ENCODE results near the gene ARHGAP23.

DNA sequence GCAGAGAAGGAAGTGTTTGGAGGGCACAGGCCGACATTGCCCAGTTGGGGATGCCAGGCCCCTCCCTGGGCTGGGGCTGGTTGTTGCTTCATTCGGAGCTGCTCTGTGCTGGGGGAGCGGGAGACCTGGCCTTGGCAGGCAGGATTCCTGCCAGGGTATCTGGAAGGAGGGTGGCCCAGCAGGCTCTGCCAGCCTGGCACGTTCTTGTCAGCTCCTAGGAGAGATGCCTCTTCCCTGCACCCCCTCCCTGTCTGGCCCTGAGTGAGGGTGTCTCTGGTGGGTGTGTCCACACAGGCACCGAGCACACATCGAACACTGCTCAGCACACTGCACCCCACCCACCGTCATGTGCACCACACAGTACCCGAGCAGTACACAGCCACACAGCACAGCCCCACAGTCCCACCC lies 35.2 kb downstream of the ARHGAP23 start:
- TF ChIP-seq, protein P1, sequence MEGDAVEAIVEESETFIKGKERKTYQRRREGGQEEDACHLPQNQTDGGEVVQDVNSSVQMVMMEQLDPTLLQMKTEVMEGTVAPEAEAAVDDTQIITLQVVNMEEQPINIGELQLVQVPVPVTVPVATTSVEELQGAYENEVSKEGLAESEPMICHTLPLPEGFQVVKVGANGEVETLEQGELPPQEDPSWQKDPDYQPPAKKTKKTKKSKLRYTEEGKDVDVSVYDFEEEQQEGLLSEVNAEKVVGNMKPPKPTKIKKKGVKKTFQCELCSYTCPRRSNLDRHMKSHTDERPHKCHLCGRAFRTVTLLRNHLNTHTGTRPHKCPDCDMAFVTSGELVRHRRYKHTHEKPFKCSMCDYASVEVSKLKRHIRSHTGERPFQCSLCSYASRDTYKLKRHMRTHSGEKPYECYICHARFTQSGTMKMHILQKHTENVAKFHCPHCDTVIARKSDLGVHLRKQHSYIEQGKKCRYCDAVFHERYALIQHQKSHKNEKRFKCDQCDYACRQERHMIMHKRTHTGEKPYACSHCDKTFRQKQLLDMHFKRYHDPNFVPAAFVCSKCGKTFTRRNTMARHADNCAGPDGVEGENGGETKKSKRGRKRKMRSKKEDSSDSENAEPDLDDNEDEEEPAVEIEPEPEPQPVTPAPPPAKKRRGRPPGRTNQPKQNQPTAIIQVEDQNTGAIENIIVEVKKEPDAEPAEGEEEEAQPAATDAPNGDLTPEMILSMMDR (IDR thresholded peaks at IDR 0.05; ENCODE audit: insufficient read depth, low read length, poor library complexity, severe bottlenecking): no peak
- TF ChIP-seq EZH2phosphoT487 (conservative IDR thresholded peaks at IDR 0.05; ENCODE audit: low read length): no peak
